WI38 (cell line): Measurements from ENCODE around the gene RAB19.
"Not testable (repeated sequence)": the region's sequence is repeated elsewhere in the genome, so short reads cannot be mapped to it uniquely, and the experiment has no call there.

ENCODE experiments used
- H3K4me3 ChIP-seq: 2 replicates; pipeline ENCODE4 v1.5.1; 2011; ENCODE audit warnings: low read depth, mild to moderate bottlenecking, control low read depth, low read length
- CTCF ChIP-seq: IDR thresholded peaks from 2 replicates; pipeline ENCODE4 v1.5.1; 2012; ENCODE audit warnings: low read depth, mild to moderate bottlenecking, control low read depth, low read length

RAB19 gene

DNA sequence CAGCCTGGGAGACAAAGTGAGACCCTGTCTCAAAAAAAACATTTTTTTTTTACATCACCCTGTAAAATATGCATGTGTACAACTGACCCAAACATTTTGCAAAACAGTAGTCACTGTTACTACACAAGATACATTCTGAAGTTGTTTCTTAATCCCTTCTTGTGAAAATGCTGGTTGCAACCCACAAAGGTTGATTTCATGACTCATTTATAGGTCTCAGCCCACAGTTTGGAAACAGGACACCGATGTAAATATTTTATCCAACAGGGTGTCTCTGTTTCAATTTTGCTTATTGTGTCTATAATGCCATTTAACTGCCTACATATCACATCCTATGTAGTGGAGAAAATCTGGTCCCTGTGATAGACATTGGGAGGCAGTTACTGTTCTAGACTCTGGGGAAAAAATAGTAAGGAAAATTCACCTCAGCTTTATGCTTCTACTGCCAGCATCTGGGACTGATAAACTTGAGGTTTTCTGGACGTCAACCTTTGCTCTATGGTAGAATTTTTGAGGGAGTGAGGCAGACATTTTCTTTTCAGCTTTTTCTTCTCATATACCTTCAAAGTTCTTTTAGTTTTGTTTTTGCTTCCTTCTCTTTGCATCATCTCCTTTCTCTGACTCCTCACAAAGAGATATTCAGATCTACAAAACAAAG is 1.6 kb upstream of the RAB19 start:
- H3K4me3 ChIP-seq = no peak overlapping the region
- no peak for TF ChIP-seq CTCF

- no peak overlapping the region for H3K4me3 ChIP-seq
- no peak for TF ChIP-seq CTCF
Observed at GRCh38 chr7:140404565-140405065, 757 bp downstream of the RAB19 start.

DNA sequence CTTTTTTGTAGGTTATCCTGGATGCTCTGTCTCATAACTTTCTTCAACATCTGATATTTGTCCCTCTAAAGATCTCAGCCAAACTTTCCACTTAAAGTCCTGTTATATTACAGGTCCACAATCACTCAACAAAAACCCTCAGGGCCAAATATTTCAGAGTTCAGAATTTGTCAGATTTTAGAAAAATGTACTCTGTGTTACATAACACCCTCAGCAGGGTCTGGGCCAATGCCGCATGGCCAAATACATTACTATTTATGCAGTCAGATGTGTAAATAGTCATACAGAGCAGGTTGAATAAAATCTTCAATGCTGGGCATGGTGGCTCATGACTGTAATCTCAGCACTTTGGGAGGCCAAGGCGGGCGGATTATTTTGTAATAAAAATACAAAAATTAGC is 11.5 kb downstream of the RAB19 start:
- H3K4me3 ChIP-seq = no peak overlapping the region
- TF ChIP-seq CTCF = no peak

DNA sequence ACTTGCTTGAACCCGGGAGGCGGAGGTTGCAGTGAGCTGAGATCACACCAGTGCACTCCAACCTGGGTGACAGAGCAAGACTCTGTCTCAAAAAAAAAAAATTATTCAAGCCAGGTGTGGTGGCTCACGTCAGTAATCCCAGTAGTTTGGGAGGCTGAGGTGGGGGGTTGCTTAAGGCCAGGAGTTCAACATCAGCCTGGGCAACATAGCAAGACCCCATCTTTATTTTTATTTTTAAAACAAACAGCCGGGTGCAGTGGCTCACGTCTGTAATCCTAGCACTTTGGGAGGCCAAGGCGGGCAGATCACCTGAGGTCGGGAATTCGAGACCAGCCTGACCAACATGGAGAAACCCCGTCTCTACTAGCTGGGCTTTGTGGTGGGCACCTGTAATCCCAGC is 12.0 kb downstream of the RAB19 start:
- H3K4me3 ChIP-seq = not testable (repeated sequence)

DNA sequence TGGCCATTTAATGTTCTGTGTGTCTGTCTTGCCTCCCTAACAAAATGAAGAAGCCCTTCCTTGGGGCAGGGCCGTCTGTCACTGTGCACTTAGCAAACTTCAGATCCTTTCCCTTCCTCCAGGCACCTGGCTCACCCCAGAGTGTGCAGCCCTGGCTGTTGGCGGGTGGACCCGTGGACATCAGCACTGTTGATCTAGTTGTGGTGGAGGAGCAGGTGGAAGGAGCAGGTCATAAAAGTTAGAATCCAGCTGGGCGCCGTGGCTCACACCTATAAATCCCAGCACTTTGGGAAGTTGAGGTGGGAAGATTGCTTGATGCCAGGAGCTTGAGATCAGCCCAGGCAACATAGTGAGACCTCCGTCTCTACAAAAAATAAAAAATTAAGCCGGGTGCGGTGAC is 12.7 kb downstream of the RAB19 start:
- H3K4me3 ChIP-seq = no peak overlapping the region
- TF ChIP-seq CTCF = no peak

GRCh38 chr7:140417456-140418155 is 13.7 kb downstream of the RAB19 start:
- no peak for TF ChIP-seq CTCF
- H3K4me3 ChIP-seq = no peak overlapping the region

DNA sequence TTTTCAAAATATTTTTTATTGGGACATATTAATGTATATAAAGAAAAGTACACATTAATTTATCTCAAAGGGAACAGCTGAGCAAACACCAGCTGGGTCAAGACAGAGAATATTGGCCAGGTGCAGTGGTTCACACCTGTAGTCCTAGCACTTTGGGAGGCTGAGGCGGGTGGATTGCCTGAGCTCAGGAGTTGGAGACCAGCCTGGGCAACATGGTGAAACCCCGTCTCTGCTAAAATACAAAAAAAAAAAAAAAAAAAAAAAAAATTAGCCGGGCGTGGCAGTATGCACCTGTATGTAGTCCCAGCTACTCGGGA is 14.3 kb downstream of the RAB19 start:
- not testable (repeated sequence) for H3K4me3 ChIP-seq

GRCh38 chr7:140418653-140419052 is 14.8 kb downstream of the RAB19 start:
- H3K4me3 ChIP-seq = no peak overlapping the region
- no peak for TF ChIP-seq CTCF
